ENCODE measurements around the gene ATP2A2.

The ATP2A2 gene

GRCh38 chr12:110258466-110258865, 22.6 kb upstream of the ATP2A2 start:
- no peak for DNase-seq (ENCODE audit: low read depth in 2 of 2, low spot score in 1 of 2)

DNA sequence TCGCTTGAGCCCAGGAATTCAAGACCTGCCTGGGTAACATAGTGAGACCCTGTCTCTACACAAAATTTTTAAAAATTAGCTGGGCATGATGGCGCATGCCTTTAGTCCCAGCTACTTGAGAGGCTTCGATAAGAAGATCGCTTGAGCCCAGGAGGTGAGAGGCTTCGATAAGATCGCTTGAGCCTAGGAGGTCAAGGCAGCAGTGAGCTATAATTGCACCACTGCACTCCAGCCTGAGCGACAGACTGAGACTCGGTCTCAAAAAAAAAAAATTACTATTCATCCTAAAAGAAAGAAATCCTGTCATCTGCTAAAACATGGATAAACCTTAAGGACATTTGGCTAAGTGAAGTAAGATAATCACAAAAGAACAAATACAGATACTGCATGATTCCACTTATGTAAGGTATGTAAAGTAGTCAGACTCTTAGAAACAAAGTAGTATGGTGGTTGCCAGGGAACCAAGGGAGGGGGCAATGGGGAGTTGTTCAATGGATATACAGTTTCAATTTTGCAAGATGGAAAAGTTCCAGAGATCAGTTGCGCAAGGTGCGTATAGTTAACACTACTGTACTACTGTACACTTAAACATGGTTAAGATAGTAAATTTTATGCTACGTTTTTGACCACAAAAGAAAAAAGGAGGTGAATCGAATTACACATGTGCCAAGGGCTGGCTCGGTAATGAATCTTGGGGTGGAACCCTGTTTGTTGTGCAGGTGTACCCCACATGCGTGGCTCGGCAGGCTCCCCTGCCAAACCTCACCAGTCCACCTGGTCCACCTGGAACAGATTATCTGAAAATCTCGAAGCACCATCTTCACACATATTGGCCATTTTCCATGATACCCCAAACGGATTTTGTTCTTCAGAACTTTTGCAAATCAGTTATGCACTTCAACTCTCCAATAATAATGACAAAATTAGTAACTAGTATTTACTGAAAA, 18.3 kb upstream of the ATP2A2 start:
- no peak for DNase-seq (ENCODE audit: low read depth in 2 of 2, low spot score in 1 of 2)

DNA sequence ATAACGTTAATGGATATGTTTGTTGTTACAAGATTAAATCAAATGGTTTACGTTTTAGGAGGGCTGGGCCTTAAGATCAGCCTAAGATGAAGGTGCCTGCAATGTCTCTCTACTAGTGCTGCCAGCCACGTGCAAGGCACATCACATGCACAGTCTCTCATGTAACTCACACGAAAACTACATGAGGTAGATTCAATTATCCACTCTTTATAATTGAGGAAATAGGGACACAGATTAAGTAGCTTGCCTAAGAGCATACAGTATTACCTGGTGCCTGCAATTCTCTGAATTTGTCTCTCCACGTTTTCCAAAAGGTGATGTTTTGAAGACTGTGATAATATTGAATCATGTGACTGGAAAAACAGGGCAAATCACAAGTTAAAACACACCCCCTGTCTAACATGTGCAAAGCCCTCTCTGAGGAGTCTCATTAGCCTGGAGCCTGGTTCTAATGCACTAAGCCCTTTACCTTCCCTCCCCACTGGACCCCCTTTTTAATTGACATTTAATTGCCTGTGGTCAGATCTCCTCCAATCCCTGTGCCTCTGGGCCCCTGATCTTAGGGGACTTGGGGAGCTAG, 14.6 kb upstream of the ATP2A2 start:
- no peak for DNase-seq (ENCODE audit: low read depth in 2 of 2, low spot score in 1 of 2)

DNA sequence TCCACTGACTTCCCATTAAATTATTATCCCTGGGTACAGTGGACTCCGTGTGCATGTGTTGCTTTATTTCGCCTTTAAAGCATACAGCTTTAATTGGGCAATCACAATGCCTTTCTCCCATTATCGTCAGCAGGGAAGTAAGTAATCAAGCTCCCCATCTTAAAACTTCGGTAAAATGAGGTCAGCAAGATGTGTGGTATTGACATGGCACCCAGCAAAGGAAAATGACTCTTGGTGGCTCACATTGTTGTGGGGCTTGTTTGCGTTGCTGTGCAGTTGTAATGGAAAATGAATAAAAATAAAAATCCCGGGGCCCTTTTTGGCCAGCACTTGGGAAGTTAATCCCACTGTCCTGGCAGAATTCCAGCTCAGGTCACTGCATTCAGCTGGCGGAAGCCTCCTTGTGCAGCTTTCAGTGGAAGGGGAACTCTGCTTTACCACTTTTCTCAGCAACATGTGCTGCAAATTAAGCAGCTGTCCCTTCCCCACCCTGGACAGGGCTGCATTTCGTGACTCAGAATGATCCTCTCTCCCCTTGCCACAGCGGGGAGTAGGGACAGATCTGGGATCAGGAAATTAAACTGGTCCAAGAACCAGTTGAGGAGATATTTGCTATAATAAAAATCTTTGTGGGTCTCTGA, 13.9 kb upstream of the ATP2A2 start:
- DNase-seq (ENCODE audit: low read depth in 2 of 2, low spot score in 1 of 2) = no peak

GRCh38 chr12:110269622-110270124, 11.4 kb upstream of the ATP2A2 start:
- DNase-seq (ENCODE audit: low read depth in 2 of 2, low spot score in 1 of 2) = no peak

DNA sequence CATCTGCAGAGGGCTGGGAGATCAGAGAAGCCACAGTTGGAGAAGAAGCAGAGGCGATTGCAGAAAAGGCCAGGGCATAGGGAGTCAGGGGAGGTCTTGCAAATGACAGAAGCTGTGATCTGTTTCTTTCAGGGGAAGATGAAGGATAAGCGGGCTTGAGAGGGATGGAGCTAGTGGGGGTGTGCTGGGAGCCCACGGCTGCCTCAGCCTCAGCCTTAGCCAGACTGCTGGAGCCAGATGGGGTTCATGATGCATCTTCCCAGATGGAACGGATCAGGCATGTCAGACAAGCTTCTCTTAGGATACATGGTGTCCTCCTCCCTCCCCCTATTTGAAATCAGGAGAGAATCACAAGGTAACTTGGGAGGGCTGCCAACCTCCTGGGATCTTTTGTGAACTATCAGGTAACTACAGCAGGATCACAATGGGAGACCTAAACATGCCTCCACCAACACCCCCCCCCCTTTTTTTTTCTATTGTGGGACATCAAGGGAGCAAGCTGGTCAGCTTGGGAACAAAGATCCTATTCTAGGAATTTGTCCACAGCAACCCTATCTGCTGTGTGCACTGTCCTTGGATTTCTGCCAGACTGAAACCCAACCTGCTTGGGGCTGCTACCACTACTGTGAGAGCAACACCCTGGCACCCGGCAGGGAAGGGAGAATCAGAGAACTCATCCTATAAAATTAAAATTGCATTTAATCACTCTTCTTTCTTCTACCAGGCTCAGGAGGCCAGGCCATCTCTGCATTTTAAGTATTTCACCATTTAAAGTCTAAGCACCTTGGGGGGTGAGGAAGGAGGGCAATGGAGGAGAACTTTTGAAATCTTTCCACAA, 10.7 kb upstream of the ATP2A2 start:
- no peak for DNase-seq (ENCODE audit: low read depth in 2 of 2, low spot score in 1 of 2)

- DNase-seq (ENCODE audit: low read depth in 2 of 2, low spot score in 1 of 2) = no peak
Measured at GRCh38 chr12:110271015-110271414, 10.0 kb upstream of the ATP2A2 start.

- no peak for DNase-seq (ENCODE audit: low read depth in 2 of 2, low spot score in 1 of 2)
Measured at GRCh38 chr12:110277530-110278254, 3.4 kb upstream of the ATP2A2 start.

- no peak for DNase-seq (ENCODE audit: low read depth in 2 of 2, low spot score in 1 of 2)
Measured at GRCh38 chr12:110278255-110278536, 2.9 kb upstream of the ATP2A2 start.

GRCh38 chr12:110279566-110280375, 1.3 kb upstream of the ATP2A2 start:
- DNase-seq (ENCODE audit: low read depth in 2 of 2, low spot score in 1 of 2) = no peak

- DNase-seq (ENCODE audit: low read depth in 2 of 2, low spot score in 1 of 2) = peak; percentile 31 to 46
Measured at GRCh38 chr12:110280392-110280778, 662 bp upstream of the ATP2A2 start.

DNA sequence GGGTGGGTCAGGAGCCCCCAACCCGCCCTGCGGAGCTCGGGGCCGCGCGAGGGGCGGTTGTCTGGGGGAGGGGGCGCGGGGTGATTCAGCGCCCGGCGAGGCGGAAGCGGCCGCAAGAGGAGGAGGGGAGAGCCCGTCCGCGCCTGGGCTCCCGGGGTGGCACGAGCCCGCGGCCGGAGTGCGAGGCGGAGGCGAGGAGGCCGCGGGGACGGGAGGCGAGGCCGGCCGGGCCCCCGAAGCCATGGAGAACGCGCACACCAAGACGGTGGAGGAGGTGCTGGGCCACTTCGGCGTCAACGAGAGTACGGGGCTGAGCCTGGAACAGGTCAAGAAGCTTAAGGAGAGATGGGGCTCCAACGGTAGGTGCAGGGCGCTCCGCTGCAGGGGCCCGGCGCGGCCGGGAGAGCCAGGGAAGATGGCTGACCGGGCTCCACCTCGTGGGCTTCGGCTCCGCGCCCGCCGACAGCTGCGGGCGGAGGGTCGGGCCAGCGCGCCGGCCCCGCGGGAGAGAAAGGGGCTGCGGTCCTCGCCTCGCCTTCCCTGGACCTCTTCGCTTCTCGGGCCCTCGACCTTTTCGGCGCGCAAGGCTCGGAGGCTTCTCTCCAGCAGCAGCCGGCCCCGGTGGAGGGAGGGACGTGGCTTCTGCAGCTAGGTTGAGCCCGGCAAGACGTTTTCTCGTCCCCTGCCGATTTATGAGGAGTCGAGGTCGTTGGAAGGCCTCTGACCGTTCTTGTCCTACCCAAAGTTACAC, 677 bp downstream of the ATP2A2 start:
- DNase-seq (ENCODE audit: low read depth in 2 of 2, low spot score in 1 of 2) = peak; percentile 6 to 29

- no peak for DNase-seq (ENCODE audit: low read depth in 2 of 2, low spot score in 1 of 2)
Measured at GRCh38 chr12:110282300-110282860, 1.3 kb downstream of the ATP2A2 start.

- no peak for DNase-seq (ENCODE audit: low read depth in 2 of 2, low spot score in 1 of 2)
Measured at GRCh38 chr12:110282956-110283817, 2.1 kb downstream of the ATP2A2 start.

- no peak for DNase-seq (ENCODE audit: low read depth in 2 of 2, low spot score in 1 of 2)
Measured at GRCh38 chr12:110284597-110284996, 3.5 kb downstream of the ATP2A2 start.

- no peak for DNase-seq (ENCODE audit: low read depth in 2 of 2, low spot score in 1 of 2)
Measured at GRCh38 chr12:110286623-110287022, 5.6 kb downstream of the ATP2A2 start.

DNA sequence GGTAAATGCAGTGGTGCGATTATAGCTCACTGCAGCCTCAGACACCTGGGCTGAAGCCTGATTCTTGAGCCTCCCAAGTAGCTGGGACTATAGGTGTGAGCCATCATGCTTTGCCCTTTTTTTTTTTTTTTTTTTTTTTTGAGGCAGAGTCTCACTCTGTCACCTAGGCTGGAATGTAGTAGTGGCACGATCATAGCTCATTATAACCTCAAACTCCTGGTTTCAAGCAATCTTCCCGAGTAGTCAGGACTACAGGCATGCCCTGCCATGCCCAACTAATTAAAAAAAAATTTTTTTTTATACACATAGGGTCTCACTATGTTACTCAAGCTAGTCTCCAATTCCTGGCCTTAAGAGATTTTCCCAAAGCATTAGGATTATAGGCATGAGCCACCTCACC, 6.9 kb downstream of the ATP2A2 start:
- no peak for DNase-seq (ENCODE audit: low read depth in 2 of 2, low spot score in 1 of 2)
